K562 (cell line): ENCODE measurements around the gene MMAB. TPM values are rescaled to one million over a fixed set of nuclear protein-coding genes. Genes with fewer than 3 reads are reported as not detected.
A peak's percentile ranks its signal among the peaks of the same experiment; 100 is the strongest.

ENCODE experiments used
- ATAC-seq: fragments of 200-7000 bp; cut with Tn5 transposase; 3 replicates; pipeline ENCODE4 v1.9.1; 2020; ENCODE audit warnings: moderate library complexity
- BruUV-seq: library from RNA; stranded (reverse); fragments of 400-500 nt; replicated peaks from 2 replicates; lab custom pipeline; 2021; lab: Mats Ljungman, UMichigan
- CTCF ChIA-PET: fragments of 300-600 bp; formaldehyde crosslinking; extraction: SDS; loops from one replicate; lab custom pipeline; 2021; ENCODE audit warnings: low intra/inter-chr PET ratio; lab: Yijun Ruan, JAX
- POLR2A ChIA-PET: fragments of 300-600, 350-650 bp; sonication (Branson Sonifier 250); formaldehyde crosslinking; extraction: SDS; loops from one replicate; lab custom pipeline; 2021; ENCODE audit warnings: antibody characterized with exemption, inconsistent platforms; lab: Yijun Ruan, JAX
- DNase-seq, 4 experiments: peaks; one replicate each; pipeline versions ENCODE4 v3.0.0 to v3.0.0-alpha.2; 2011 to 2018; ENCODE audit warnings: low spot score in 3 of 4, mixed read lengths in 3 of 4; ENCODE audit errors: extremely low read depth in 1 of 4
- FAIRE-seq: peaks from 2 replicates; lab custom pipeline; 2011; peaks lifted over from hg19 to GRCh38; lab: Jason Lieb, UNC
- H2AFZ ChIP-seq: 2 replicates; pipeline ENCODE4 v1.6.0; 2011; ENCODE audit warnings: low read depth, low read length, control low read depth, inconsistent platforms
- H3K27ac ChIP-seq: fragments of 200-600 bp; 3 replicates; pipeline ENCODE4 v1.8.0; 2011; ENCODE audit warnings: low read depth, mild to moderate bottlenecking, control low read depth, inconsistent platforms, low read length, moderate library complexity, mixed read lengths; ENCODE audit errors: extremely low read depth
- H3K27me3 ChIP-seq, 2 experiments: fragments of 300-600 bp in 1 of 2; 2 replicates in 1 of 2; 3 replicates in 1 of 2; pipeline versions ENCODE4 v1.6.0 to v1.8.0; 2011; ENCODE audit warnings: inconsistent platforms in 2 of 2, low read length in 2 of 2, mild to moderate bottlenecking in 1 of 2, mixed read lengths in 1 of 2, moderate library complexity in 1 of 2; ENCODE audit not compliant: control insufficient read depth in 2 of 2, insufficient read depth in 2 of 2
- H3K36me3 ChIP-seq: fragments of 300-600 bp; 3 replicates; pipeline ENCODE4 v1.8.0; 2011; ENCODE audit warnings: mild to moderate bottlenecking, low read length, inconsistent platforms; ENCODE audit not compliant: control insufficient read depth, insufficient read depth
- H3K4me1 ChIP-seq, 2 experiments: fragments of 200-600 bp in 1 of 2; replicated peaks in 1 of 2; 2 replicates in 1 of 2; 3 replicates in 1 of 2; pipeline versions ENCODE4 v1.5.1 to v1.8.0; 2011; ENCODE audit warnings: inconsistent platforms in 2 of 2, low read length in 2 of 2, mild to moderate bottlenecking in 1 of 2, mixed read lengths in 1 of 2, moderate library complexity in 1 of 2; ENCODE audit not compliant: control insufficient read depth in 2 of 2, insufficient read depth in 2 of 2
- H3K4me2 ChIP-seq: 2 replicates; pipeline ENCODE4 v1.6.1; 2011; ENCODE audit warnings: low read length, control low read depth, inconsistent platforms, mixed read lengths; ENCODE audit not compliant: insufficient read depth
- H3K4me3 ChIP-seq: fragments of 200-600 bp; sonication (generic), shearing (Covaris generic); 2 replicates; pipeline ENCODE4 v1.5.1; 2016; ENCODE audit warnings: control low read depth, inconsistent platforms
- H3K79me2 ChIP-seq: fragments of 200-600 bp; 3 replicates; pipeline ENCODE4 v1.8.0; 2011; ENCODE audit warnings: low read length, inconsistent platforms; ENCODE audit not compliant: control insufficient read depth, insufficient read depth
- H3K9ac ChIP-seq, 2 experiments: 2 replicates each; pipeline versions ENCODE4 v1.6.0 to v1.6.1; 2011; ENCODE audit warnings: low read depth in 2 of 2, low read length in 2 of 2, control low read depth in 1 of 2, inconsistent platforms in 1 of 2, mild to moderate bottlenecking in 1 of 2, mixed read lengths in 1 of 2; ENCODE audit not compliant: insufficient read depth in 1 of 2
- H3K9me1 ChIP-seq: one replicate; pipeline ENCODE4 v1.6.0; 2011; ENCODE audit warnings: inconsistent platforms, mild to moderate bottlenecking, low read length, moderate library complexity; ENCODE audit not compliant: control insufficient read depth, insufficient read depth
- H3K9me3 ChIP-seq: replicated peaks from 2 replicates; pipeline ENCODE4 v1.5.1; 2011; ENCODE audit warnings: low read depth, low read length, inconsistent platforms; ENCODE audit not compliant: control insufficient read depth, insufficient read depth
- H4K20me1 ChIP-seq: replicated peaks from 2 replicates; pipeline ENCODE4 v1.6.1; 2011; ENCODE audit warnings: low read length, inconsistent platforms, mixed read lengths; ENCODE audit not compliant: control insufficient read depth, insufficient read depth
- CBX1 ChIP-seq: sonication (generic); IDR thresholded peaks from 2 replicates; pipeline ENCODE4 v1.6.1; 2016; ENCODE audit warnings: antibody characterized with exemption, low read depth, mild to moderate bottlenecking
- CC2D1A ChIP-seq: fragments of 450-650 bp; IDR thresholded peaks from 2 replicates; pipeline ENCODE4 v1.6.1; 2017; ENCODE audit warnings: mild to moderate bottlenecking
- ESRRA ChIP-seq: fragments of 450-650 bp; IDR thresholded peaks from 2 replicates; pipeline ENCODE4 v1.6.1; 2014; ENCODE audit warnings: low read depth, mild to moderate bottlenecking, moderate library complexity, borderline replicate concordance
- EWSR1 ChIP-seq: fragments of 450-650 bp; IDR thresholded peaks from 2 replicates; pipeline ENCODE4 v1.6.1; 2018; ENCODE audit warnings: borderline replicate concordance, mild to moderate bottlenecking, low read depth, moderate library complexity; ENCODE audit not compliant: partially characterized antibody
- GABPB2 ChIP-seq: fragments of 250-450 bp; sonication (Bioruptor Pico); conservative IDR thresholded peaks from 2 replicates; pipeline ENCODE4 v1.5.1; 2021; ENCODE audit warnings: mild to moderate bottlenecking
- JUNB ChIP-seq: fragments of 450-650 bp; formaldehyde crosslinking; conservative IDR thresholded peaks from 2 replicates; pipeline ENCODE4 v1.4.0; 2020; ENCODE audit warnings: mild to moderate bottlenecking
- MAFG ChIP-seq: fragments of 450-650 bp; conservative IDR thresholded peaks from 2 replicates; pipeline ENCODE4 v1.6.1; 2016; ENCODE audit warnings: missing genetic modification characterization, missing compliant biosample characterization
- NCOA6 ChIP-seq: fragments of 450-650 bp; IDR thresholded peaks from 2 replicates; pipeline ENCODE4 v1.6.1; 2017; ENCODE audit warnings: mild to moderate bottlenecking
- NFYB ChIP-seq: IDR thresholded peaks from 2 replicates; pipeline ENCODE4 v1.6.1; 2011; ENCODE audit warnings: mild to moderate bottlenecking, moderate library complexity; ENCODE audit not compliant: insufficient read length; ENCODE audit errors: extremely low read depth
- RNF2 ChIP-seq: sonication (generic); IDR thresholded peaks from 2 replicates; pipeline ENCODE4 v1.6.1; 2016
- STAT5B ChIP-seq: fragments of 250-450 bp; sonication (Bioruptor Pico); IDR thresholded peaks from 2 replicates; pipeline ENCODE4 v1.8.0; 2021; ENCODE audit warnings: mild to moderate bottlenecking, inconsistent platforms
- TEAD1 ChIP-seq, 2 experiments: fragments of 450-650 bp in 1 of 2; sonication (generic) in 1 of 2; formaldehyde crosslinking; IDR thresholded peaks; 2 replicates each; pipeline versions ENCODE4 v1.4.0 to v1.8.0; 2020 to 2022; ENCODE audit warnings: mild to moderate bottlenecking in 2 of 2, missing genetic modification reagents in 1 of 2
- ZC3H8 ChIP-seq: fragments of 450-650 bp; IDR thresholded peaks from 2 replicates; pipeline ENCODE4 v1.6.1; 2017
- ZNF239 ChIP-seq: fragments of 250-450 bp; sonication (Bioruptor Pico); IDR thresholded peaks from 2 replicates; pipeline ENCODE4 v1.4.0; 2020; ENCODE audit warnings: mild to moderate bottlenecking
- ZNF445 ChIP-seq: fragments of 250-450 bp; sonication (Bioruptor Pico); IDR thresholded peaks from 2 replicates; pipeline ENCODE4 v1.4.0; 2020; ENCODE audit warnings: low read depth, mild to moderate bottlenecking, moderate library complexity
- ZNF586 ChIP-seq: fragments of 450-650 bp; formaldehyde crosslinking; conservative IDR thresholded peaks from 2 replicates; pipeline ENCODE4 v1.4.0; 2020; ENCODE audit warnings: mild to moderate bottlenecking, moderate library complexity
- WGBS: fragments of 100-300 bp; shearing (Covaris generic); methylation state at CpG from one replicate; pipeline ENCODE4 v1.1.6; 2016; ENCODE audit warnings: low coverage, mixed read lengths; ENCODE audit not compliant: insufficient coverage; ENCODE audit errors: missing lambda C conversion rate; 5-methylcytosine and 5-hydroxymethylcytosine counted together
- in situ Hi-C: fragments of 300-500 bp; cut with MboI; formaldehyde crosslinking; loops from 4 replicates; pipeline ENCODE4 v1.15.0; 2018; ENCODE audit warnings: inconsistent platforms, mixed read lengths
- intact Hi-C: fragments of 100-400 bp; cut with micrococcal nuclease; formaldehyde crosslinking; loops from 2 replicates; pipeline ENCODE4 v1.14.2; 2022
- polyA plus RNA-seq, 8 experiments: library from polyadenylated mRNA; depleted of rRNA in 4 of 8; stranded (reverse) in 5 of 8; unstranded in 3 of 8; fragments of >200 nt; fragmentation: Nextera tagmentation in 2 of 8; fragmentation: Illumina TruSeq in 1 of 8; extraction: Ambion mirVana in 2 of 8; extraction: Trizol in 1 of 8; gene quantifications; 2 replicates each; pipeline versions ENCODE4 v1.2.1 to v1.2.3, GENCODE V29; 2011 to 2014; ENCODE audit warnings: inconsistent platforms in 1 of 8, missing spikeins in 1 of 8
- total RNA-seq, 7 experiments: library from RNA; depleted of rRNA in 6 of 7; stranded (reverse); fragments of >200 nt in 6 of 7; fragmentation: Illumina TruSeq in 2 of 7; extraction: Trizol in 2 of 7; gene quantifications; 2 replicates each; pipeline versions ENCODE4 v1.2.1 to v1.2.3, GENCODE V29; 2011 to 2021; ENCODE audit warnings: low replicate concordance in 1 of 7
- TF ChIP-seq, protein P1 (sequence below): sonication (generic); IDR thresholded peaks from 2 replicates; pipeline ENCODE4 v1.6.1; 2016

Gene MMAB
- total and polyA plus RNA-seq, 9 of the 15 experiments (the other 6 are each of a cell fraction or from before 2014, with no cell fraction given) = 9.5 to 76.1 (median 46.2) TPM

- intact Hi-C loops (no loop called here), in situ Hi-C loops (no loop called here)
- Histone ChIP-seq H3K36me3 (no peaks in the 10 kb centered on the region), H3K79me2 (no peaks in the 10 kb centered on the region), H3K4me2 (no peak overlapping the region), H3K9me1 (no peaks in the 10 kb centered on the region), H3K27me3 (peaks cover 50 to 73% of the 10 kb centered on the region in 2 experiments; a peak in 4 of 5 replicates), H3K4me1 (peaks cover 0 to 3% of the 10 kb centered on the region in 2 experiments; a peak in 1 of 5 replicates), H3K9me3 (no peaks in the 10 kb centered on the region), H2AFZ (no peak overlapping the region), H3K4me3 (no peak overlapping the region), H3K27ac (no peak overlapping the region), H4K20me1 (peaks cover 7% of the 10 kb centered on the region; the same call in 1 of the 2 replicates), H3K9ac (no peak overlapping the region)
- WGBS = 1% methylated on average over 5 of the region's 5 CpGs
- BruUV-seq = no TSS peak
- DNase-seq (no peak), FAIRE-seq (no peak), ATAC-seq (no peak)
- POLR2A ChIA-PET = interaction anchor here (0.9 to 1.1 kb wide), 2 partner anchors 16 to 25 kb away, joined by 5 to 6 read pairs; no protein-coding TSS in a partner anchor
- CTCF ChIA-PET = no interaction called here
- TF ChIP-seq ZNF586 (no peak), ZC3H8 (no peak), EWSR1 (no peak), CBX1 (no peak), NCOA6 (no peak), ESRRA (no peak)
These were observed 44.8 kb upstream of the MMAB start for GRCh38 chr12:109618082-109618481.

GRCh38 chr12:109617491-109617890 is 44.2 kb upstream of the MMAB start:
- peaks cover 0 to 3% of the 10 kb centered on the region in 2 experiments; a peak in 1 of 5 replicates for H3K4me1 ChIP-seq
- intact Hi-C loops = no loop called here
- ChIA-PET CTCF (no interaction called here), POLR2A (interaction anchor here (1.3 kb wide), 1 partner anchor 23 kb away, joined by 3 read pairs; no protein-coding TSS in a partner anchor)
- H3K4me2 ChIP-seq = no peak overlapping the region
- in situ Hi-C loops = no loop called here
- H3K4me3 ChIP-seq = no peak overlapping the region
- no TSS peak for BruUV-seq
- whole genome bisulfite sequencing = under 1% methylated on average over 10 of the region's 10 CpGs
- DNase-seq (no peak), FAIRE-seq (no peak), ATAC-seq (no peak)
- H4K20me1 ChIP-seq = peaks cover 10% of the 10 kb centered on the region; the same call in 1 of the 2 replicates
- no peak overlapping the region for H3K27ac ChIP-seq
- no peak overlapping the region for H2AFZ ChIP-seq
- no peaks in the 10 kb centered on the region for H3K9me1 ChIP-seq
- H3K9ac ChIP-seq = peak overlapping the region in 1 of 2 experiments; percentile 10; a peak in 1 of 4 replicates
- H3K79me2 ChIP-seq = no peaks in the 10 kb centered on the region
- H3K27me3 ChIP-seq = peaks cover 50 to 76% of the 10 kb centered on the region in 2 experiments; a peak in 4 of 5 replicates
- H3K36me3 ChIP-seq = no peaks in the 10 kb centered on the region
- no peaks in the 10 kb centered on the region for H3K9me3 ChIP-seq
- TF ChIP-seq GABPB2 (CRISPR knock-in tag) = no peak
- no peak for TF ChIP-seq ZNF239 (CRISPR knock-in tag)
- no peak for TF ChIP-seq CC2D1A
- TF ChIP-seq TEAD1 (CRISPR knock-in tag; IDR thresholded peaks at IDR 0.05) = no peak
- TF ChIP-seq RNF2 = no peak
- no peak for TF ChIP-seq NFYB
- TF ChIP-seq STAT5B (CRISPR knock-in tag) = no peak
- TF ChIP-seq, protein P1, sequence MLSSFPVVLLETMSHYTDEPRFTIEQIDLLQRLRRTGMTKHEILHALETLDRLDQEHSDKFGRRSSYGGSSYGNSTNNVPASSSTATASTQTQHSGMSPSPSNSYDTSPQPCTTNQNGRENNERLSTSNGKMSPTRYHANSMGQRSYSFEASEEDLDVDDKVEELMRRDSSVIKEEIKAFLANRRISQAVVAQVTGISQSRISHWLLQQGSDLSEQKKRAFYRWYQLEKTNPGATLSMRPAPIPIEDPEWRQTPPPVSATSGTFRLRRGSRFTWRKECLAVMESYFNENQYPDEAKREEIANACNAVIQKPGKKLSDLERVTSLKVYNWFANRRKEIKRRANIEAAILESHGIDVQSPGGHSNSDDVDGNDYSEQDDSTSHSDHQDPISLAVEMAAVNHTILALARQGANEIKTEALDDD = no peak
- no peak for TF ChIP-seq JUNB
- TF ChIP-seq ZNF445 (CRISPR knock-in tag) = no peak
- no peak for TF ChIP-seq MAFG (tag)
